OCI-LY1 (cell line): ENCODE results near the gene B3GALT5.

Source experiments
- H2AFZ ChIP-seq: fragments of 200-600 bp; sonication (generic), shearing (Covaris generic); 2 replicates; pipeline ENCODE4 v1.6.0; 2014; ENCODE audit warnings: antibody characterized with exemption, mild to moderate bottlenecking, low read length
- H3F3A ChIP-seq: fragments of 200-600 bp; sonication (generic), shearing (Covaris generic); 2 replicates; pipeline ENCODE4 v1.6.0; 2014; ENCODE audit warnings: mild to moderate bottlenecking, antibody characterized with exemption, low read length, moderate library complexity; ENCODE audit not compliant: insufficient read depth
- H3K27ac ChIP-seq: fragments of 200-600 bp; sonication (generic); 2 replicates; pipeline ENCODE4 v1.5.1; 2014; ENCODE audit warnings: low read length, mixed run types, mild to moderate bottlenecking, low read depth; ENCODE audit not compliant: poor library complexity, severe bottlenecking
- H3K27me3 ChIP-seq: fragments of 200-600 bp; sonication (generic); 2 replicates; pipeline ENCODE4 v1.6.0; 2014; ENCODE audit warnings: antibody characterized with exemption, mild to moderate bottlenecking, low read length, moderate library complexity; ENCODE audit not compliant: insufficient read depth
- H3K36me3 ChIP-seq: fragments of 200-600 bp; sonication (generic); 2 replicates; pipeline ENCODE4 v1.6.1; 2014; ENCODE audit warnings: mild to moderate bottlenecking, antibody characterized with exemption, low read length, moderate library complexity, mixed read lengths; ENCODE audit not compliant: insufficient read depth
- H3K4me1 ChIP-seq: fragments of 200-600 bp; sonication (generic); 2 replicates; pipeline ENCODE4 v1.5.1; 2014; ENCODE audit warnings: mild to moderate bottlenecking, low read length, moderate library complexity; ENCODE audit not compliant: insufficient read depth, severe bottlenecking
- H3K4me2 ChIP-seq: fragments of 200-600 bp; sonication (generic), shearing (Covaris generic); 2 replicates; pipeline ENCODE4 v1.6.1; 2014; ENCODE audit warnings: low read length
- H3K4me3 ChIP-seq: fragments of 200-600 bp; sonication (generic); 2 replicates; pipeline ENCODE4 v1.5.1; 2014; ENCODE audit warnings: low read length, low read depth, mild to moderate bottlenecking, mixed read lengths; ENCODE audit not compliant: poor library complexity, severe bottlenecking
- H3K79me2 ChIP-seq: fragments of 200-600 bp; shearing (Covaris generic); 2 replicates; pipeline ENCODE4 v1.6.1; 2016; ENCODE audit warnings: mixed run types, low read length, mixed read lengths; ENCODE audit not compliant: insufficient read depth
- H3K9ac ChIP-seq: fragments of 200-600 bp; sonication (generic), shearing (Covaris generic); 2 replicates; pipeline ENCODE4 v1.6.1; 2014; ENCODE audit warnings: mild to moderate bottlenecking, low read length, mixed read lengths
- H3K9me2 ChIP-seq: fragments of 200-600 bp; sonication (generic), shearing (Covaris generic); 2 replicates; pipeline ENCODE4 v1.6.1; 2014; ENCODE audit warnings: low read depth, mild to moderate bottlenecking, low read length, mixed read lengths
- H3K9me3 ChIP-seq: fragments of 200-600 bp; shearing (Covaris generic); 2 replicates; pipeline ENCODE4 v1.6.1; 2014; ENCODE audit warnings: low read length, mixed read lengths
- H4K20me1 ChIP-seq: fragments of 200-600 bp; sonication (generic), shearing (Covaris generic); 2 replicates; pipeline ENCODE4 v1.6.0; 2016; ENCODE audit warnings: mild to moderate bottlenecking, low read length; ENCODE audit not compliant: insufficient read depth
- CTCF ChIP-seq: fragments of 200-600 bp; sonication (generic), shearing (Covaris generic); IDR thresholded peaks from 2 replicates; pipeline ENCODE4 v1.5.1; 2017; ENCODE audit warnings: mild to moderate bottlenecking, antibody characterized with exemption, low read length, moderate library complexity, mixed read lengths
- EZH2 ChIP-seq: fragments of 200-600 bp; sonication (generic), shearing (Covaris generic); IDR thresholded peaks from 2 replicates; pipeline ENCODE4 v1.8.0; 2017; ENCODE audit warnings: borderline replicate concordance, mixed run types, mild to moderate bottlenecking, antibody characterized with exemption, low read length, moderate library complexity, mixed read lengths

B3GALT5 gene

GRCh38 chr21:39661740-39662139 lies 49.0 kb downstream of the B3GALT5 start:
- H3K4me3 ChIP-seq = no peak overlapping the region
- H3K9me2 ChIP-seq = no peaks in the 10 kb centered on the region
- TF ChIP-seq EZH2 (no peak), CTCF (no peak)
- H4K20me1 ChIP-seq = no peaks in the 10 kb centered on the region
- H3K27ac ChIP-seq = no peak overlapping the region
- no peaks in the 10 kb centered on the region for H3K9me3 ChIP-seq
- H3F3A ChIP-seq = no peaks in the 10 kb centered on the region
- no peaks in the 10 kb centered on the region for H3K4me1 ChIP-seq
- H3K27me3 ChIP-seq = peaks cover 5% of the 10 kb centered on the region; the same call in 1 of the 2 replicates
- H3K4me2 ChIP-seq = no peak overlapping the region
- no peaks in the 10 kb centered on the region for H3K79me2 ChIP-seq
- no peak overlapping the region for H3K9ac ChIP-seq
- H2AFZ ChIP-seq = no peak overlapping the region
- no peaks in the 10 kb centered on the region for H3K36me3 ChIP-seq

- Histone ChIP-seq H3K36me3 (no peaks in the 10 kb centered on the region), H3K9me3 (no peaks in the 10 kb centered on the region), H2AFZ (no peak overlapping the region), H3K27me3 (peaks cover 5% of the 10 kb centered on the region; the same call in 1 of the 2 replicates), H3K27ac (no peak overlapping the region), H3K4me2 (no peak overlapping the region), H3K4me1 (no peaks in the 10 kb centered on the region), H3K9me2 (no peaks in the 10 kb centered on the region), H3F3A (no peaks in the 10 kb centered on the region), H3K4me3 (no peak overlapping the region), H4K20me1 (no peaks in the 10 kb centered on the region), H3K9ac (no peak overlapping the region), H3K79me2 (no peaks in the 10 kb centered on the region)
- TF ChIP-seq CTCF (no peak), EZH2 (no peak)
Observed at GRCh38 chr21:39662411-39662953, 49.7 kb downstream of the B3GALT5 start.

- no peaks in the 10 kb centered on the region for H3K4me1 ChIP-seq
- H3K9me3 ChIP-seq = no peaks in the 10 kb centered on the region
- TF ChIP-seq CTCF = no peak
- no peak for TF ChIP-seq EZH2
- H3F3A ChIP-seq = no peaks in the 10 kb centered on the region
- H3K4me2 ChIP-seq = no peak overlapping the region
- no peak overlapping the region for H3K27ac ChIP-seq
- H3K9ac ChIP-seq = no peak overlapping the region
- no peaks in the 10 kb centered on the region for H3K9me2 ChIP-seq
- peaks cover 5% of the 10 kb centered on the region; the same call in 1 of the 2 replicates for H3K27me3 ChIP-seq
- no peaks in the 10 kb centered on the region for H3K36me3 ChIP-seq
- H3K4me3 ChIP-seq = no peak overlapping the region
- no peaks in the 10 kb centered on the region for H3K79me2 ChIP-seq
- no peaks in the 10 kb centered on the region for H4K20me1 ChIP-seq
- no peak overlapping the region for H2AFZ ChIP-seq
Observed at GRCh38 chr21:39663066-39663465, 50.3 kb downstream of the B3GALT5 start.
